HepG2 (cell line): Measurements from ENCODE around the gene PDZD2. TPM values are rescaled to one million over a fixed set of nuclear protein-coding genes. Genes with fewer than 3 reads are reported as not detected.

Experiments used
- ATAC-seq: fragments of 200-7000 bp; cut with Tn5 transposase; 3 replicates; pipeline ENCODE4 v1.9.1; 2020; ENCODE audit warnings: mild to moderate bottlenecking, moderate library complexity
- BruUV-seq: library from RNA; stranded (reverse); fragments of 400-500 nt; replicated peaks from 2 replicates; lab custom pipeline; 2021; lab: Mats Ljungman, UMichigan
- CTCF ChIA-PET: fragments of 300-600 bp; formaldehyde crosslinking; extraction: SDS; loops from one replicate; lab custom pipeline; 2021; ENCODE audit warnings: low total read pairs, inconsistent platforms, low intra/inter-chr PET ratio; lab: Yijun Ruan, JAX
- POLR2A ChIA-PET: fragments of 350-600 bp; sonication (Branson Sonifier 250); formaldehyde crosslinking; loops from one replicate; lab custom pipeline; 2020; ENCODE audit warnings: antibody characterized with exemption, inconsistent platforms; lab: Yijun Ruan, JAX
- DNase-seq: peaks from one replicate; pipeline ENCODE4 v3.0.0-alpha.2; 2015; ENCODE audit warnings: low spot score
- FAIRE-seq: peaks from 3 replicates; lab custom pipeline; 2011; peaks lifted over from hg19 to GRCh38; lab: Jason Lieb, UNC
- H2AFZ ChIP-seq: one replicate; pipeline ENCODE4 v1.6.1; 2011; ENCODE audit warnings: low read length, inconsistent platforms
- H3K27ac ChIP-seq: fragments of 300-600 bp; 3 replicates; pipeline ENCODE4 v1.8.0; 2011; ENCODE audit warnings: mixed run types, mild to moderate bottlenecking, mixed read lengths, low read length, inconsistent platforms; ENCODE audit not compliant: insufficient read depth; ENCODE audit errors: extremely low read length
- H3K27me3 ChIP-seq, 2 experiments: fragments of 200-600 bp in 1 of 2; 2 replicates in 1 of 2; 3 replicates in 1 of 2; pipeline versions ENCODE4 v1.6.0 to v1.8.0; 2011; ENCODE audit warnings: low read length in 2 of 2, mild to moderate bottlenecking in 2 of 2, moderate library complexity in 2 of 2, inconsistent platforms in 1 of 2; ENCODE audit not compliant: insufficient read depth in 2 of 2, control insufficient read depth in 1 of 2
- H3K36me3 ChIP-seq, 2 experiments: fragments of 200-600 bp in 1 of 2; replicated peaks in 1 of 2; 2 replicates in 1 of 2; 3 replicates in 1 of 2; pipeline versions ENCODE4 v1.5.1 to v1.8.0; 2011; ENCODE audit warnings: low read length in 2 of 2, inconsistent platforms in 1 of 2; ENCODE audit not compliant: insufficient read depth in 2 of 2, control insufficient read depth in 1 of 2
- H3K4me1 ChIP-seq: 2 replicates; pipeline ENCODE4 v1.5.1; 2012; ENCODE audit warnings: low read length, inconsistent platforms; ENCODE audit not compliant: insufficient read depth
- H3K4me2 ChIP-seq: 2 replicates; pipeline ENCODE4 v1.6.0; 2011; ENCODE audit warnings: low read depth, low read length, inconsistent platforms
- H3K4me3 ChIP-seq, 3 experiments: fragments of 200-600 bp in 1 of 3; sonication (generic), shearing (Covaris generic) in 1 of 3; replicated peaks in 1 of 3; 2 replicates each; pipeline ENCODE4 v1.5.1; 2011 to 2016; ENCODE audit warnings: low read length in 3 of 3, inconsistent platforms in 2 of 3, low read depth in 2 of 3, mild to moderate bottlenecking in 2 of 3, control low read depth in 1 of 3, mixed read lengths in 1 of 3; ENCODE audit not compliant: insufficient read depth in 1 of 3
- H3K79me2 ChIP-seq: one replicate; pipeline ENCODE4 v1.6.1; 2011; ENCODE audit warnings: low read length, inconsistent platforms; ENCODE audit not compliant: insufficient read depth
- H3K9ac ChIP-seq: 2 replicates; pipeline ENCODE4 v1.6.0; 2011; ENCODE audit warnings: mild to moderate bottlenecking, low read depth, low read length, inconsistent platforms; ENCODE audit not compliant: insufficient read depth
- H3K9me3 ChIP-seq: 2 replicates; pipeline ENCODE4 v1.5.1; 2012; ENCODE audit warnings: mild to moderate bottlenecking, low read length
- H4K20me1 ChIP-seq: 2 replicates; pipeline ENCODE4 v1.6.0; 2011; ENCODE audit warnings: inconsistent platforms, mild to moderate bottlenecking, low read length, moderate library complexity; ENCODE audit not compliant: insufficient read depth
- ATRX ChIP-seq: sonication (generic); formaldehyde crosslinking; IDR thresholded peaks from 2 replicates; pipeline ENCODE4 v1.4.0; 2020; ENCODE audit warnings: missing genetic modification reagents, borderline replicate concordance
- CBX5 ChIP-seq: sonication (generic); formaldehyde crosslinking; IDR thresholded peaks from 2 replicates; pipeline ENCODE4 v1.4.0; 2020; ENCODE audit warnings: missing genetic modification reagents, borderline replicate concordance
- MTA3 ChIP-seq: sonication (generic); formaldehyde crosslinking; IDR thresholded peaks from 2 replicates; pipeline ENCODE4 v1.4.0; 2020; ENCODE audit warnings: missing genetic modification reagents
- PRDM10 ChIP-seq: sonication (generic); formaldehyde crosslinking; IDR thresholded peaks from 2 replicates; pipeline ENCODE4 v1.4.0; 2020; ENCODE audit warnings: low read depth, missing genetic modification reagents
- ZNF614 ChIP-seq: IDR thresholded peaks from 2 replicates; pipeline ENCODE4 v1.6.1; 2018; ENCODE audit warnings: missing biosample characterization, missing genetic modification reagents, inconsistent platforms, borderline replicate concordance
- ZNF687 ChIP-seq: sonication (generic); formaldehyde crosslinking; IDR thresholded peaks from 2 replicates; pipeline ENCODE4 v1.5.1; 2020; ENCODE audit warnings: mild to moderate bottlenecking, missing genetic modification reagents, moderate library complexity
- ZZZ3 ChIP-seq: sonication (generic); formaldehyde crosslinking; IDR thresholded peaks from 2 replicates; pipeline ENCODE4 v1.4.0; 2020; ENCODE audit warnings: missing genetic modification reagents, mild to moderate bottlenecking, borderline replicate concordance
- in situ Hi-C: cut with HindIII; loops from 2 replicates; pipeline ENCODE4 v1.10.0; 2017; ENCODE audit warnings: low pct_unique_long_range_greater_than_20kb; ENCODE audit not compliant: extremely low pct_ligation_motif_present
- intact Hi-C: fragments of 100-400 bp; cut with micrococcal nuclease; formaldehyde crosslinking; loops from one replicate; pipeline ENCODE4 v1.10.0; 2022; ENCODE audit not compliant: unreplicated experiment
- polyA plus RNA-seq, 8 experiments: library from polyadenylated mRNA; depleted of rRNA in 3 of 8; stranded (reverse) in 7 of 8; unstranded in 1 of 8; fragments of >200 nt; fragmentation: Illumina TruSeq in 4 of 8; extraction: Trizol in 4 of 8; gene quantifications; 2 replicates each; pipeline versions ENCODE4 v1.2.1 to v1.2.3, GENCODE V29; 2011 to 2016; ENCODE audit warnings: low read depth in 4 of 8, missing spikeins in 1 of 8, mixed read lengths in 1 of 8; ENCODE audit not compliant: insufficient read depth in 1 of 8
- total RNA-seq, 5 experiments: library from RNA; depleted of rRNA; stranded (reverse); fragments of >200 nt; fragmentation: Illumina TruSeq; extraction: Trizol; gene quantifications; 2 replicates each; pipeline ENCODE4 v1.2.3, GENCODE V29; 2016; ENCODE audit warnings: low read depth in 1 of 5

PDZD2 gene
- total and polyA plus RNA-seq, 2 of the 13 experiments (the other 11 are each of a cell fraction or from before 2014, with no cell fraction given): 0.04 TPM; not detected in 1

GRCh38 chr5:31967461-31967860, 328.5 kb downstream of the PDZD2 start (continued):
- TF ChIP-seq PRDM10: no peak
- TF ChIP-seq ZZZ3 (CRISPR knock-in tag): no peak
- no peak for TF ChIP-seq ZNF614 (CRISPR knock-in tag)
- TF ChIP-seq MTA3 (CRISPR knock-in tag): no peak
- no peak for TF ChIP-seq ATRX

GRCh38 chr5:31972558-31972957, 333.6 kb downstream of the PDZD2 start:
- ChIA-PET POLR2A (no interaction called here), CTCF (no interaction called here)
- in situ Hi-C loops (no loop called here), intact Hi-C loops (no loop called here)
- Histone ChIP-seq H3K79me2 (no peaks in the 10 kb centered on the region), H3K4me1 (no peaks in the 10 kb centered on the region), H3K9me3 (no peaks in the 10 kb centered on the region), H3K27ac (no peak overlapping the region), H3K4me2 (no peak overlapping the region), H4K20me1 (no peaks in the 10 kb centered on the region), H3K4me3 (no peak overlapping the region), H3K9ac (no peak overlapping the region), H3K27me3 (no peaks in the 10 kb centered on the region), H2AFZ (no peak overlapping the region), H3K36me3 (no peaks in the 10 kb centered on the region)
- ATAC-seq (no peak), FAIRE-seq (no peak), DNase-seq (no peak)
- TF ChIP-seq CBX5 (CRISPR knock-in tag) (no peak), ZNF687 (no peak)
- no TSS peak for BruUV-seq
